Memory B cell (primary cell): ENCODE results near the gene CRYBA2.

Experiments
- ATAC-seq: fragments of 150-1000 bp; cut with Tn5 transposase; 2 replicates; pipeline ENCODE4 v1.10.0; 2021; ENCODE audit warnings: low read depth, mild to moderate bottlenecking, moderate library complexity
- DNase-seq, 2 donors: peaks; one replicate each; pipeline ENCODE4 v3.0.0; 2022; ENCODE audit warnings: low spot score in 2 of 2
- H3K27ac Mint-ChIP-seq: one replicate; pipeline ENCODE4 v1.8.0; 2022; ENCODE audit warnings: mild to moderate bottlenecking, moderate library complexity, mixed read lengths
- H3K27me3 Mint-ChIP-seq: one replicate; pipeline ENCODE4 v1.8.0; 2022; ENCODE audit warnings: mixed read lengths
- H3K36me3 Mint-ChIP-seq: one replicate; pipeline ENCODE4 v1.8.0; 2022; ENCODE audit warnings: mild to moderate bottlenecking, mixed read lengths
- H3K4me1 Mint-ChIP-seq: one replicate; pipeline ENCODE4 v1.8.0; 2022; ENCODE audit warnings: mixed read lengths
- H3K4me3 Mint-ChIP-seq: one replicate; pipeline ENCODE4 v1.8.0; 2022; ENCODE audit warnings: mild to moderate bottlenecking, moderate library complexity, mixed read lengths
- H3K9me3 Mint-ChIP-seq: one replicate; pipeline ENCODE4 v1.8.0; 2022; ENCODE audit warnings: mixed read lengths

The CRYBA2 gene

DNA sequence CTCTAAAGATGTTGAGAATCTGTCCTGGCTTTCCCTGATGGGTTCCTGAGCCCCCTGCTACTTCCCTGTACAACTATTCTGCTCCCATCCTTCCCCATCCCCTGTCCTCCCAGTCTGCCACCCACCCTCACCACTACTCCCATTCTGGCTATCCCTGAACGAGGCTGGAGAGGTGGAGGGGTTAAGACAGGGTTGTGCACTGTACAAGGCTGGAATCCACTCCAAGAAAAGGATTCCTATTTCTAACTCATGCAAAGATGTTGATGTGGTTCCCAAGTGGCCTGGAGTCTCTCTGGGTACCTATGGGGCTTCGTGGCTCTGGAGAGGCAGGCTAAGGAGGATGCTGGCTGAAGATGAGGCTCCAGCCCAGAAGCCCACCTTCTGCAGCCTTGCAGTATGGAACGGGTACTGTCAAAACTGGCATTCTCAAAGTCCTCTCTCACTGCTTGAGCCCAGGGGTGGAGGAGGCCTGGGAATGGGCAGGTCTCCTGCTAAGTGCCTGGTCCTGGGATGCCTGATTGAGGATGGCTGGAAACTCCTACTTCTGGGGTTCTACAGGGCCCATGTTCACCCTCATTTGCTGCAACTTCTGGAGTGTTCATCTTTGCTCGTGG lies 7.0 kb downstream of the CRYBA2 start:
- no peak overlapping the region for H3K27ac Mint-ChIP-seq
- H3K9me3 Mint-ChIP-seq: no peaks in the 10 kb centered on the region
- peaks cover 41% of the 10 kb centered on the region for H3K27me3 Mint-ChIP-seq
- DNase-seq (no peak), ATAC-seq (no peak)
- peaks cover 17% of the 10 kb centered on the region for H3K4me1 Mint-ChIP-seq
- H3K36me3 Mint-ChIP-seq: no peaks in the 10 kb centered on the region
- H3K4me3 Mint-ChIP-seq: no peak overlapping the region

DNA sequence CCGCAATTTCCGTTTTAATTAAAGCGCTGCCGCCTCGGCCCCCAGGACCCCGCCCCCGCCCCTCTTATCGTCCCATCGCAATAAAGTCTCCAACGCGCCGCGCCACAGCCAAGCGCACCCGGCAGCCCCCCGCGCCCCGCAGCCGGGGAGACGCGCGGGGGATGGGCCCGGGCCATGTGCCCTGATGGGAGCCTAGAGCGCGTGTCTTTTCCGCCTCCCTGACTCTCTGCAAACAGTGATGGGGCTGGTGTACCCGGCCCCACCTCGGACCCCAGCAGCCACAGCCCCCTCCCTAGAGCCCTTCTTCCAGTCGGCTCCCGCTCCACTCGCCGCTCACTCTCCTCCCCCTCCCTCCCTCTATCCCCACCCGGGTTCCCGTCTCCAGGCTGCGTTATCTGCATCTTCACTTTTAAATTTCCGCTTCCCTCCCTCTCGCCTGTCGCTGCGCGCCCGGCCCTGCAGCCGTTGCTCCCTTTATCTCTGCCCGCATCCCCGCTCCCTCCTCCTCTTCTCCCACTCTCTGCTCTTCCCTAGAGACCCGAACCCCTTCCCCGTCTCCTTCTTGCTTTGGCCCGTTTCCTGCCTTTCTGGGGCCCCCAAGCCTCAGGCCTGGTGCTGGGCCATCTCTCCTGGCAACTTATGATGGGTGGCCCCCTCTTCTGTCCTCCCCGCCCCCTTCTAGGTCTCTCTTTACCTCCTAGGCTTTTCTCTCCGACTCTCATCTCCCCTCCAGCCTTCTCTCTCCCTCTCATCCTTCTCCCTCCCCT lies 7.7 kb downstream of the CRYBA2 start:
- Mint-ChIP-seq H3K36me3 (no peaks in the 10 kb centered on the region), H3K4me3 (no peak overlapping the region), H3K9me3 (no peaks in the 10 kb centered on the region), H3K4me1 (peaks cover 18% of the 10 kb centered on the region), H3K27ac (no peak overlapping the region), H3K27me3 (peaks cover 40% of the 10 kb centered on the region)
- ATAC-seq: no peak
- DNase-seq: no peak

DNA sequence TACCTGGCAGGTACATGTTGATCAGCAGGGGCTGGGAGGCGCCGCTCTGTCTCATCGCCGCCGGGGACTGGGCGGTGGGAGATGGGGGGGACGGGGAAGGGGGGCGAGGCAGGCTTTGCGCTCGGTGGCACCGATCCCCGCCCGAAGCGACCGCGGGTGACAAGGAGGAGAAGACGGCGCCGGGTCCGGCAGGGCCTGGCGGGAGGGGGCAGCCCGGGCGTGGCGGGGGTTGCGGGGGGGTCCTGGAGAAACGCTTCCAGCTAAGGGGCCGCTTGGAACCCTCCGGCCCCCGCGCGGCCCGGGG lies 8.2 kb downstream of the CRYBA2 start, which contains the start of gene FEV:
Gene FEV (minus strand): TSS at position 164 of the 304 bp plus-strand sequence. CDS start 109 bp downstream, at position 55.
- no peaks in the 10 kb centered on the region for H3K9me3 Mint-ChIP-seq
- H3K4me3 Mint-ChIP-seq: peak within 1 kb of the TSS; percentile 45
- ATAC-seq (no peak), DNase-seq (no peak)
- peaks cover 2% of the 10 kb centered on the region for H3K36me3 Mint-ChIP-seq
- H3K27me3 Mint-ChIP-seq: peaks cover 42% of the 10 kb centered on the region
- H3K4me1 Mint-ChIP-seq: peaks cover 22% of the 10 kb centered on the region
- H3K27ac Mint-ChIP-seq: no peak within 1 kb of the TSS

DNA sequence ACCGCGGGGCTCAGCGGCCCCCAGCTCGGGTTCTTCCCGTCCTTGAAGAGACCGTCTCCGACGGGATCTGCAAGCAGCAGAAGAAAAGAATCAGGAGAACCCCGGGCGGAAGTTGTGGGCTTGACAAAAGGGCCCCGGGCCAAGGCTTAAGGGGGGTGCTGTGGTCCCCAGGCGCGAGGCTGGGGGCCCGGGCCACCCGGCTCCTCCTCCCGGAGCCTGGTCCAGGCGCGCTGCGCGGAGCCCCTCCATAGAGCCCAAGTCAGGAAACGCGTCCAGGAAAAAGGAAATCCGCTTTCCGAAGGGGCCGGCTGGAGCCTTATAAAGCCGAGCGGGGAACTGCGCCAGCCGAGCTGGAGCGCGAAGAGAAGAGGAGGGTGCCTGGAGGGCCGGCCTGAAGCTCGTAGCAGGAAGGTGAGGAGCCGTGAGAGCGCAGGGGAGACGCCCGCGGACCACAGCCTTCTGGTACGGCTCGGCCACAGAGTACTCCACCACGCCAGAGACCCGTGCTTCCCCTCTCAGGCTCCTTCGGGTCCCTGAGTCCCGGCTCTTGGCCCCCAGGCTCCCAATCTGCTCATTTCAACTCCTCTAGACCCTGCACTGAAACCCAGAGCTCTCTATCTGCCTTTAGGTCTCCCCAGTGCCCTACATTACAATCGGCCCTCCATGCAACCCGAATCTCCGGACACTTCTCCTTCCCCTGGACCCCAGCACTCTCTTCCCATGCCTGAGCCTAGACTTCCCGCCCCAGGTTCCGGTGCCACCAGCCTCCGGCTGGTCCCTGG lies 8.8 kb downstream of the CRYBA2 start:
- ATAC-seq: no peak
- H3K9me3 Mint-ChIP-seq: no peaks in the 10 kb centered on the region
- H3K27me3 Mint-ChIP-seq: peaks cover 39% of the 10 kb centered on the region
- peak overlapping the region; percentile 45 for H3K4me3 Mint-ChIP-seq
- H3K27ac Mint-ChIP-seq: no peak overlapping the region
- peaks cover 2% of the 10 kb centered on the region for H3K36me3 Mint-ChIP-seq
- DNase-seq: no peak
- H3K4me1 Mint-ChIP-seq: peaks cover 23% of the 10 kb centered on the region

DNA sequence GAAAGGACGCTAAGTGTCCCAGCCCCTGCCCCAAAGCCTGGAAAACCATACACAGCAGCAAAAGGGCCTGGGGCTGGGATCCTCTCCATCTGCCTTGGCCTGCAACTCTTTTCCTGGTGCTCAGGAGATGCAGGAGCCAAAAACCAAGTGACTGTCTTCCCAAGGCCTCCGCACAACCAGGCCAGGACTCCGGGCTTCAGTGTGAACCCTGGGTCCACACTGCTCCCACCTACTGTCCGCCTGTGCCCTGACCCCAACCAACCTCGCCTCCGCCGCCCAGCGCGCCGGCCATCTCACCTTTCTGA lies 9.3 kb downstream of the CRYBA2 start:
- H3K4me1 Mint-ChIP-seq: peaks cover 23% of the 10 kb centered on the region
- DNase-seq (no peak), ATAC-seq (no peak)
- peaks cover 34% of the 10 kb centered on the region for H3K27me3 Mint-ChIP-seq
- H3K36me3 Mint-ChIP-seq: peaks cover 2% of the 10 kb centered on the region
- no peaks in the 10 kb centered on the region for H3K9me3 Mint-ChIP-seq
- H3K4me3 Mint-ChIP-seq: no peak overlapping the region
- no peak overlapping the region for H3K27ac Mint-ChIP-seq

DNA sequence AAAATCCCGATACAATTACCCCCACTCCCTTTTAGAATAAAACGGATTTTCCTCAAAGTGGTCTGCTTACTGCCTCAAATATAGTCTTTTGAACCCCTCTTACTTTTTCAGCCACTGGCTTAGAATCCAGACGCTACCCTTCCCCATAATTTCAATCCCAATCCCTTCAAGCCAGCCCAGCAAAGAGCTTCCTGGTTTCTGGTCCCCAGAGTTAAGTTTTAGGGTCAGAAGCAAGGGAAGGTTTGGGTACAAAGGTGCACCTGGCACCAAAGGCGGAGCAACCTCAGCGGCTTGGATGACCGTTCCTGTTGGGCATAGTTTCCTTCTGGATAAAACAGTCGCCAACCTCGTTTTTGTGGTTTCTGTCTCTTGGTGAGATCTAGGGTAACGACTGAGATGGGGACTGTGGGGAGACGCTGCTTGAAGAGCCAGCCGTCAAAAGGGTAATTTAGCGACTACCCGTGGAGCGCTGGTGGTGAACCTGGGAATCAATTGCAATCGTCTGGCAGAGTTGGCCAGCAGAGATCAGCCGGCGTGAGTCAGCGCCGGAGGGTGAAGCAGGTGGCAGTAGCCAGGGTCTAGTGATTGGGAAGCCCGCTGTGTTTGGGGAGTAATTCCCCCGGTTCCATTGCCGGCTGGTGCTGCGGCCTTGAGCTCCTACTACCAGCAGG lies 9.8 kb downstream of the CRYBA2 start:
- Mint-ChIP-seq H3K4me1 (peaks cover 23% of the 10 kb centered on the region), H3K27ac (no peak overlapping the region), H3K27me3 (peaks cover 32% of the 10 kb centered on the region), H3K9me3 (no peaks in the 10 kb centered on the region), H3K36me3 (peaks cover 2% of the 10 kb centered on the region), H3K4me3 (no peak overlapping the region)
- ATAC-seq: no peak
- no peak for DNase-seq

DNA sequence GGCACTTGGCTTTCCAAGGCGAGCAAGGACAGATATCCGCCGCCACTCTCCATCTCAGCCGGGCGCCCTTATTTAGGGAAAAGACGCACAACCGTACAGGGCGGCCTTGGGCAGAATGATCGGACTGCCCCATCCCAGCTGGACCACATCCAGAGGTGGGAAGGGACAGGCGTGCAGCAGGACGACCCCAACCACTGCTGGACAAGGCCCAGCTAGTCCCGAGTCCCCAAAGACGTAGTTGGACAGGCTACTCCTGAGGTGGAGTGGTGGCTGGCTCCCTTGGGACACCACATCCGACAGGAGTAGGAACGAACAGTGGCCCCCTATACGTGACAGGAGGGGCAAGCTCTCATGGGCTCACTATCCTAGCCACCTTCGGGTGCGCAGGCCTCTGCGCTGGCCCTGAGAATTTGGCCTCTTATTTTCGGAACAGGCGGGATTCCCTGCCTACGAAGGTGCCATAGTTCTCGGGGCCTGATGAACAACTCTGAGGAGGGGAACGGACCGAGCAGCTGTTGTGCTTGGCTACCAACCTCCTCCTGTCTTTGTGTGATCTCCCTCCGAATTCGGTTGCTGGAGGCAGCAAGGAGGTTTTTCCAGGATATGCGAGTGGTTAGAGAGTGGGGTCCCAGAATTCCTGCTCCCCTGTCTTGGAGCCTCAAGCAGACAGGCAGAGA lies 10.5 kb downstream of the CRYBA2 start:
- H3K4me3 Mint-ChIP-seq: peak overlapping the region; percentile 68
- peaks cover 2% of the 10 kb centered on the region for H3K36me3 Mint-ChIP-seq
- no peaks in the 10 kb centered on the region for H3K9me3 Mint-ChIP-seq
- H3K4me1 Mint-ChIP-seq: peaks cover 23% of the 10 kb centered on the region
- ATAC-seq: no peak
- no peak overlapping the region for H3K27ac Mint-ChIP-seq
- peaks cover 36% of the 10 kb centered on the region for H3K27me3 Mint-ChIP-seq
- DNase-seq: no peak

DNA sequence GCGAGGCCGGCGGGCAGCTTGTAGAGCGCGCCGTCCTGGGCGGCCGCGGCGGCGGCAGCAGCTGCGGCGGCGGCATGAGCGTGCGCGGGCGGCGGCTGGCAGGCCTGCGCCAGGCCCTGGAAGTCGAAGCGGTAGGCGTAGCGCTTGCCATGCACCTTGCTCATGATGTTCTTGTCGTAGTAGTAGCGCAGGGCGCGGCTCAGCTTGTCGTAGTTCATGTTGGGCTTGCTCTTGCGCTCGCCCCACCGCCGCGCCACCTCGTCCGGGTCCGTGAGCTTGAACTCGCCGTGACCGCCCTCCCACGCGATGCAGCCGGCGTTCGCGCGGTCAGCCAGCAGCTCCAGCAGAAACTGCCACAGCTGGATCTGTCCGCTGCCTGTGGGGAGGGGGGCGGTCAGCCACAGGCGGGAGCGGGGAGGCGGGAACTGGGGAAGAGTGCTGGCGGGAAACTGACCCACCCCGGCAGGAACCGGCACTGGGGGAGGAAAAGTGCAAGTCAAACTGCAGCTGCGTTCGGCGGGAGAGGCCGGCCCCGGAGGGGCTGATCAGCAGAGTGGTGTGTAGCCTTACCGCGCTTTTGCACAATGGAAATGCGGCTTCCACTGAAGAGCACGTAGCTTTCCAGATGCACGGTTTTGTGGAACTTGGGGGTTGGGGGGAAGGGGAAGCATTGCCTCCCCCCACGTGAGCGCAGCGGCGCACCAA lies 11.2 kb downstream of the CRYBA2 start:
- ATAC-seq: peak; percentile 30
- DNase-seq: no peak
- H3K36me3 Mint-ChIP-seq: peaks cover 2% of the 10 kb centered on the region
- peaks cover 23% of the 10 kb centered on the region for H3K4me1 Mint-ChIP-seq
- no peaks in the 10 kb centered on the region for H3K9me3 Mint-ChIP-seq
- H3K27me3 Mint-ChIP-seq: peaks cover 38% of the 10 kb centered on the region
- no peak overlapping the region for H3K27ac Mint-ChIP-seq
- H3K4me3 Mint-ChIP-seq: peak overlapping the region; percentile 68

DNA sequence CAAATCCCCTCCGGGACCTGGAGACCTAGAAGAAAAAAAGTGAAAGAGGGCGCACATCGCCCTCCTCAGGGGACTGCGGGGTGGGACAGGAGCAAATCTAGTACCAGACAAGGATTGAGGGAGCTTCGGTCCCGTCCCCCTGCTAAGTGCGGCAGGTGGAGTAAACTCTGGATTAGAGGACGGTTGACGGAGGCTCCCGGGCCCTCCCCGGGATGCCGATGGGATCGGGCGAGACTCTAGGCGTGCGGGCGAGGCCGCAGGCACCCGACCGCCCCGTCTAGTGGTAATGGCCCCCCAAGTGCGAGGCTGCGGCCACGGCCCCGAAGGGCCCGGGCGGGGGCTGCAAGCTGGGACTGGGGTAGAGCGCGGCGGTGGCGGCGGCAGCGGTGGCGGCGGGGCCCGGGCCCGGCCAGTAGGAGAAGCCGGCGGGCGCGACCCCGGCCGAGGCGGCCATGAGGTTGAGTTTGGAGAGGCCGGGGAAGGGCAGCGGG lies 11.8 kb downstream of the CRYBA2 start:
- Mint-ChIP-seq H3K36me3 (peaks cover 2% of the 10 kb centered on the region), H3K27ac (peak overlapping the region; percentile 38), H3K4me1 (peaks cover 23% of the 10 kb centered on the region), H3K4me3 (peak overlapping the region; percentile 82), H3K27me3 (peaks cover 39% of the 10 kb centered on the region), H3K9me3 (no peaks in the 10 kb centered on the region)
- DNase-seq (no peak), ATAC-seq (no peak)

DNA sequence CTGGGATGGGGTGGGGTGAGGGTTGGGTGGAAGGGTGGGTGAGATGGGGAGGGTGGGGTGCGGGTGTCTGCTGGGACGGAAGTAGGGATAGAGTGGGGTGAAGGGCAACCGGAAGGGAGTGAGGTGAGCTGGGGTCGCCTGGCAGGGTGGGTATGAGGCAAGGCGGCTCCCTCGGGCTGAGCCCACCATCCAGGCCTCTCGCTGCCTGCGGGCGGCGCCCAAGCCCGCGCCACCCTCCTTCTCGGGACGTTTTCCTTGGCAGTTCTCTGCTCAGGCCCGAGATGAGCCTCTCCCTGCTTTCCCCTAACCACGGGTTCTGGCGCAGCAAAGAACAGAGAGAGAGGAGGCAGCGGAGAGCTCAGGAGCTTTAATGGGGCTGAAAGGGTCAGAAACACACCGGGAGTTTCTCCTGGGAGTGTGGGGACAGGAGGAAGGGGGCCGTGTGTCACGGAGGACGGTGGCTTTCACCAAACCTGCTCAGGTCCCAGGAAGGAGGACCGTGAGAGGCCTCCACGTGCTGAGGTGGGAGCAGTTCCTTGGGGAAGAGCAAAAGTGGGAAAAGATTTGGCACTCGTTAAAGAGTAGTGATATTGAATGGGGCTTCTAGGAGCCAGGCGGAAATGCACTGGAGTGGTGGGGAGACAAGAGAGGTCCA lies 12.4 kb downstream of the CRYBA2 start:
- H3K36me3 Mint-ChIP-seq: peaks cover 2% of the 10 kb centered on the region
- peaks cover 37% of the 10 kb centered on the region for H3K27me3 Mint-ChIP-seq
- peak overlapping the region; percentile 82 for H3K4me3 Mint-ChIP-seq
- peaks cover 20% of the 10 kb centered on the region for H3K4me1 Mint-ChIP-seq
- ATAC-seq: no peak
- H3K9me3 Mint-ChIP-seq: no peaks in the 10 kb centered on the region
- no peak for DNase-seq
- peak overlapping the region; percentile 38 for H3K27ac Mint-ChIP-seq

DNA sequence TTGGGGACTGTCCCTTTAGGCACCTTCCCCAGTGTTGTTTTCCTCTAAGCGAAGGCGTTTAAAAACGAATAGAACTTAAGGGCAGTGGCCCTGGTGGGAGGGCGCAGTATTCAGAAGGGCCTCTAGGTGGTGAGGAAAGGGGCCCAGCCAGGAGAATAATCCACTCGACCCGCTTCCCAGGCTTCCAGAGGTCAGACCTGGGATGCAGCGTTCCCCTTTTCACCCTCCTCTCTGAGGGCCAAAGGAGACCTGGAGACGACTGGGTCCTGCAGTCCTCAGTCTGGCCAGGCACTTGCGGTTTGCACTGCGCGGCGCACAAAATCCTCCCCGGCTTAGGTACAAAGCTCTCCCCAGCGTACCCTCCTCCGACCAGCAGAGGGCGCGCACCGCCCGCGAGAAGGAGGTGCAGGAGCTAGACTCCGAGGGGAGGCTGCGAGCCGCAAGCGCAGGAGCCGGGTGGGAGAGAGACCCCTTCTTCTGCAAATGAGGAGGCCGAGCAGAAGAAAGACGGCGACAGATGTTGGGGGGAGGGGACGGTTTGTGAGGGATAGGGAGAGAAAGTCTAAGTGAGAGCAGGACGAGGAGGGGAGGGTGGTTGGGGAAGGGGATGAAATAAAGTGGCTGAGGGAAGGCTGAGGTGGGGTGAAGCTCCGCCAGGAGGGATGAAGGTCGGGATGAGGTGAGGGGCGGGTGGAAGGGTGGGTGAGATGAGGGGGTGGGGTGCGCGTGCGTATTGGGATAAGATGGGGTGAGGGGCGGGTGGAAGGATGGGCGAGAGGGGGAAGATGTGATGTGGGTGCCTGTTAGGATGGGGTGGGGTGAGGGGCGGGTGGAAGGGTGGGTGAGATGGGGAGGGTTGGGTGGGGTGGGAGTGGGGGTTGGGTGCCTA lies 13.1 kb downstream of the CRYBA2 start:
- H3K4me3 Mint-ChIP-seq: peak overlapping the region; percentile 87
- DNase-seq (peak; percentile 84 to 88), ATAC-seq (peak; percentile 89)
- no peaks in the 10 kb centered on the region for H3K9me3 Mint-ChIP-seq
- H3K27ac Mint-ChIP-seq: peak overlapping the region; percentile 63
- H3K27me3 Mint-ChIP-seq: peaks cover 36% of the 10 kb centered on the region
- H3K4me1 Mint-ChIP-seq: peaks cover 15% of the 10 kb centered on the region
- H3K36me3 Mint-ChIP-seq: peaks cover 2% of the 10 kb centered on the region
